RWPE2 (cell line): ENCODE data around the gene LRMDA.

ENCODE experiments used
- ATAC-seq: fragments of 200-7000 bp; cut with Tn5 transposase; 3 replicates; pipeline ENCODE4 v1.9.1; 2021; ENCODE audit warnings: low read depth
- DNase-seq: peaks from one replicate; pipeline ENCODE4 v3.0.0-alpha.2; 2020; ENCODE audit warnings: low spot score
- H3K27ac ChIP-seq: fragments of 450-650 bp; 2 replicates; pipeline ENCODE4 v1.5.1; 2017; ENCODE audit warnings: mild to moderate bottlenecking; ENCODE audit not compliant: poor library complexity, severe bottlenecking
- H3K27me3 ChIP-seq: fragments of 250-450 bp; sonication (Bioruptor Pico); 2 replicates; pipeline ENCODE4 v1.5.1; 2021; ENCODE audit warnings: mild to moderate bottlenecking, moderate library complexity; ENCODE audit not compliant: insufficient read depth, poor library complexity, severe bottlenecking
- H3K36me3 ChIP-seq: fragments of 250-450 bp; sonication (Bioruptor Pico); 2 replicates; pipeline ENCODE4 v1.5.1; 2020; ENCODE audit warnings: low read depth, mild to moderate bottlenecking, moderate library complexity
- H3K4me1 ChIP-seq: fragments of 250-450 bp; sonication (Bioruptor Pico); 2 replicates; pipeline ENCODE4 v1.5.1; 2021; ENCODE audit warnings: mild to moderate bottlenecking, moderate library complexity; ENCODE audit not compliant: insufficient read depth, poor library complexity, severe bottlenecking
- H3K4me3 ChIP-seq: fragments of 250-450 bp; sonication (Bioruptor Pico); 2 replicates; pipeline ENCODE4 v1.5.1; 2021; ENCODE audit warnings: mild to moderate bottlenecking, moderate library complexity; ENCODE audit not compliant: severe bottlenecking
- H3K9me3 ChIP-seq: fragments of 250-450 bp; sonication (Bioruptor Pico); 2 replicates; pipeline ENCODE4 v1.5.1; 2021; ENCODE audit warnings: mild to moderate bottlenecking, moderate library complexity; ENCODE audit not compliant: severe bottlenecking
- TF ChIP-seq, protein P1 (sequence below): fragments of 450-650 bp; IDR thresholded peaks from one replicate; pipeline ENCODE4 v1.5.1; 2017; ENCODE audit warnings: mild to moderate bottlenecking, moderate library complexity; ENCODE audit not compliant: poor library complexity, severe bottlenecking

LRMDA gene

DNA sequence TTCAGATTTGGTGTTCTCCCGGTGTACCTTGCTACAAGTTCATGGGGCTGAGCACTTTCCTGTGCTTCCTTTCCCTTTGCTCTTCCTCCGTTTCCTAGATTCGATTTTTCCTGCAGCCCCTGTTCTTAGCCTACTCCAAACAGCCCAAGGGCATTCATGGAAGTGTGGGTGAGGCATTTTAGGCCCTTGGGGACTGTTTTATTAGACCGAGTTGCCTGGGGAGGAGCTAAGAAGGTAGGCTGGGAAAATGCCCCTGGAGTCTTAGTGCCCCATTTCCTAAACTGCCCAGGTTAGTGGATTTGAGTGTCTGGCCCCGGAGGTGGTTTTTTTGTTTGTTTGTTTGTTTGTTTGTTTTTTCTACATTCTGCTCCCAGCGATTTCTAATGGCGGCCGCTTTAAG lies 1.8 kb downstream of the LRMDA start:
- no peak overlapping the region for H3K4me3 ChIP-seq
- TF ChIP-seq, protein P1, sequence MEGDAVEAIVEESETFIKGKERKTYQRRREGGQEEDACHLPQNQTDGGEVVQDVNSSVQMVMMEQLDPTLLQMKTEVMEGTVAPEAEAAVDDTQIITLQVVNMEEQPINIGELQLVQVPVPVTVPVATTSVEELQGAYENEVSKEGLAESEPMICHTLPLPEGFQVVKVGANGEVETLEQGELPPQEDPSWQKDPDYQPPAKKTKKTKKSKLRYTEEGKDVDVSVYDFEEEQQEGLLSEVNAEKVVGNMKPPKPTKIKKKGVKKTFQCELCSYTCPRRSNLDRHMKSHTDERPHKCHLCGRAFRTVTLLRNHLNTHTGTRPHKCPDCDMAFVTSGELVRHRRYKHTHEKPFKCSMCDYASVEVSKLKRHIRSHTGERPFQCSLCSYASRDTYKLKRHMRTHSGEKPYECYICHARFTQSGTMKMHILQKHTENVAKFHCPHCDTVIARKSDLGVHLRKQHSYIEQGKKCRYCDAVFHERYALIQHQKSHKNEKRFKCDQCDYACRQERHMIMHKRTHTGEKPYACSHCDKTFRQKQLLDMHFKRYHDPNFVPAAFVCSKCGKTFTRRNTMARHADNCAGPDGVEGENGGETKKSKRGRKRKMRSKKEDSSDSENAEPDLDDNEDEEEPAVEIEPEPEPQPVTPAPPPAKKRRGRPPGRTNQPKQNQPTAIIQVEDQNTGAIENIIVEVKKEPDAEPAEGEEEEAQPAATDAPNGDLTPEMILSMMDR: no peak
- no peak for DNase-seq
- H3K27me3 ChIP-seq: no peaks in the 10 kb centered on the region
- ATAC-seq: no peak
- H3K36me3 ChIP-seq: no peaks in the 10 kb centered on the region
- peaks cover 30% of the 10 kb centered on the region for H3K4me1 ChIP-seq
- H3K9me3 ChIP-seq: no peaks in the 10 kb centered on the region
- no peak overlapping the region for H3K27ac ChIP-seq

DNA sequence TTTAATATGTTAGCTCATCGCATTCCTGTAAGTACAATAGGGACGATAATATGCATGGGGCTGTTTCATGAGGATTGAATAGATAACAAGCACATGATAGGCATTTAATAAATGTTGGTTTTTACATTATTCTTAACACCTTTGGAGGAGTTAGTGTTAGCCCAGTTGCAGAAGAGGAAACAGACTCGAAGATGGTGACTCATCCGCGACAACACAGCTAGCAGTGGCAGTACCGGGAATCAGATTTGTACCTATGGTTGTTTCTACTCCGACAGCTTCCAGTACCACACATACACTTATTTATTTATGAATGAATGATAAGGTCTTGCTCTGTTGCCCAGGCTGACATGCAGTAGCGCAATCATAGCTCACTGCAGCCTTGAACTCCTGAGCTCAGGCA lies 2.9 kb downstream of the LRMDA start:
- no peaks in the 10 kb centered on the region for H3K36me3 ChIP-seq
- no peak overlapping the region for H3K4me3 ChIP-seq
- peaks cover 19% of the 10 kb centered on the region for H3K4me1 ChIP-seq
- no peak for DNase-seq
- H3K9me3 ChIP-seq: no peaks in the 10 kb centered on the region
- TF ChIP-seq, protein P1: no peak
- no peak overlapping the region for H3K27ac ChIP-seq
- ATAC-seq: no peak
- H3K27me3 ChIP-seq: no peaks in the 10 kb centered on the region

DNA sequence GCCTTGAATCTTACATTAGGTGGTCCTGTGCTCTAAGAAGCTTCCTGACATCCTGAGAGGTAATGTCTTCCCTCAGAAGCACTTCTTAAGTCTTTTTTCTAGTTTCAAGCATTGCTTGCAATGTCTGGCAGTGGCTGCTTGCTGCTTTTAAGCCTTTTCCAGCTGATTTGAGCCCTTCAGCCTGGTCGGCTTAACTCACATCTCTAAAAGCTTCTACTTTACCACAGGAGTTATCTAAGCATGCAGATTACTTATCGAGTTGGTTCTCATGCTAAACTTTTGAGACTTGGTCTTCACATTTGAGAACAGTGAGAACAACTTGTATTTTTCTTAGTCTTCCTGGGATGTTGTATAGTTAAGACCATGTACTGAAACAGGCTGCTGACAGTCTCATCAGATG lies 3.9 kb downstream of the LRMDA start:
- DNase-seq: no peak
- H3K27ac ChIP-seq: no peak overlapping the region
- no peak for ATAC-seq
- no peaks in the 10 kb centered on the region for H3K36me3 ChIP-seq
- no peaks in the 10 kb centered on the region for H3K27me3 ChIP-seq
- TF ChIP-seq, protein P1: no peak
- no peak overlapping the region for H3K4me3 ChIP-seq
- peaks cover 9% of the 10 kb centered on the region for H3K4me1 ChIP-seq
- no peaks in the 10 kb centered on the region for H3K9me3 ChIP-seq

DNA sequence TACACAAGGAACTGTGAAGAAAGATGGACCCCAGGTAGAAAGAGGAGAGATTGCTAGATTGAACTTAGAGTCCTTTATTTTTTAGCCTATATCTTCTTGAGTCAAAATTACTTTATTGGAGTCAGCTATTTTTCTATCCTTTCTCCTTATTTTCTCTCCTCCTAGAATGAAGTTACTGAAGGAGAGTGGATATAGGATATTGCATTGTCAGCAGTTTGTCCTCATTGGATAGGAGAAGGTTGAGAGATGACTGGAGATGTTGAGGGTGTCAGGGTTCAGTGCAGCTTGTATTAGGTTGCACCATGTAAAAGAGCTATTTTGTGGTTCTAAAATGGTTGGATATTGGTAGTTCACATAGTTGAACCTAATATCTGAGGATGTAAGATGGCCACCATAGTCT lies 5.5 kb downstream of the LRMDA start:
- no peak for DNase-seq
- Histone ChIP-seq H3K9me3 (no peaks in the 10 kb centered on the region), H3K4me3 (no peak overlapping the region), H3K4me1 (no peaks in the 10 kb centered on the region), H3K36me3 (no peaks in the 10 kb centered on the region), H3K27me3 (no peaks in the 10 kb centered on the region), H3K27ac (no peak overlapping the region)
- ATAC-seq: no peak
- TF ChIP-seq, protein P1: no peak

DNA sequence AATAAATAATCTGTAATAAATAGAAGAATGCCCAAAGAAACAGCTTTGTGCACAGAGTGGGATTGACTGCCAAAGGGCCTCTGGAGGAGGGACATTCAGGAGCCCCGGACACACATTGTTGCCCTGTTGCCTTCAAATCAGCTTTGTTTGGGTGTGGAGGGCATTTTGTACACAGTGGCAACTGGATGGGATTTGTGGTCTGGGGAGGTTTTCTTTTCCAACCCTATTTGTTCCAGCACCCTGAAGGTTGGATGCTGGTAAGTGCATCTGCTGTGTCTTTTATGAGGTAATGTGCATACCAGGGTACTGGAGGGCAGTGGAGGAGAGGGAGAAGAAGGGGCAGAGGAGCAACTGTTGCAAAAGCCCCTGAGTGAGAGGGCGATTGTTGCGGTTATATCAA lies 6.3 kb downstream of the LRMDA start:
- Histone ChIP-seq H3K36me3 (no peaks in the 10 kb centered on the region), H3K27me3 (no peaks in the 10 kb centered on the region), H3K27ac (no peak overlapping the region), H3K4me3 (no peak overlapping the region), H3K4me1 (no peaks in the 10 kb centered on the region), H3K9me3 (no peaks in the 10 kb centered on the region)
- DNase-seq (no peak), ATAC-seq (no peak)
- TF ChIP-seq, protein P1: no peak
